GM19372 (cell line): Measurements from ENCODE around the gene PCYOX1L.
"Not testable (repeated sequence)": the region's sequence is repeated elsewhere in the genome, so short reads cannot be mapped to it uniquely, and the experiment has no call there.

Experiments used
- ATAC-seq: cut with Tn5 transposase; IDR thresholded peaks from one replicate; pipeline ENCODE4 v1.9.1; 2021; ENCODE audit warnings: mild to moderate bottlenecking, low read depth, moderate library complexity; ENCODE audit not compliant: unreplicated experiment

PCYOX1L gene

DNA sequence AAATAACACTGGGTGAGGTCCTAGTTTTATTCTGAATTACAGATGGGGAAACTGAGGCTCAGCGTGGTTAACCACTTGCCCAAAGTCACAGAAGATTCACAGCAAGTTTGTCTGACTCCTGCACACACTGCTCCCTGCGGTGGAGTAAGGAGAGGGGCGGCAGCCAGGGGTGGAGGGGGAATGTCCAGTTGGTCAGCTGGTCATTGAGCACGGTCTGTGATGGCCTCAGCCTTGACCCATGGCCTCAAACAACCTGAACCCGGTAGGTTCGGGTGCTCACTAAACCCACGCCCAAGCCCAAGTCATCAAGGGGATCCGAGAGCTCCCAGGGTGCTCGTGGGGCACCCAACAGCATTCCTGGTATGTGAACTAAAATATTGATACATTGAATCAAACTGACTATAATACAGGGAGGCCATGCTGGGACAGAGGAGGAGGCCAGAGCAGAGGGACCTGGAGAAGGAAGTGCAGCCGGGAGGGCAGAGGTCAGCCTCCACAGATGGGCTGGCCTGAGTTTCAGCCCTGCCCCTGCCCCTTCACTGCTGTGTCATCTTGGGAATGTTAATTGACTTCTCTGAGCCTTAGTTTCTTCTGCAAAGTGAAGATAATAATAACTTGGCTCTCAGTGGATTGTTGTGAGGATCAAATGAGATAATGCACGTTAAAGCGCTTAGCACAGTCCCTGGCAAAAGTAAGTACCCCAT is 24.8 kb downstream of the PCYOX1L start:
- no peak for ATAC-seq

DNA sequence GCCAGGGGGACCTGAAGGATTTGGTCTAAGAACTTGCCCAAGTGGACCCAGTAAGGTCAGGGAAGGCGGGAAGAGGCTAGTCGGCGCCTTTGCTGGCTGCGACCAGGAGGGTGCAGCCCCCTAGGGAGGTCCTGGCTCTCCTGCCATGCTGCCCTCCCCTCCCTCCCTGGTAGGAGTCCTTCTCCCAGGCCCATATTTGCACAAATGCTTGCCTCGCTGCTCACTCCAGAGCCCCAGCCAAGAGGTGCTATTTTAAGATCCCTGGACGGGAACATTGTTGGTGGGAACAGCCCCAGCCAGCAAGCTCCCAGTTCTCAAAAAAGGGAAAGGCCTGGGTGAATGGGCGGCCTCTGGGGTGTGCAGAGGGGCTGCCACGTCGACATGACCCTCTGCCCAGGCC is 25.6 kb downstream of the PCYOX1L start:
- ATAC-seq: no peak

DNA sequence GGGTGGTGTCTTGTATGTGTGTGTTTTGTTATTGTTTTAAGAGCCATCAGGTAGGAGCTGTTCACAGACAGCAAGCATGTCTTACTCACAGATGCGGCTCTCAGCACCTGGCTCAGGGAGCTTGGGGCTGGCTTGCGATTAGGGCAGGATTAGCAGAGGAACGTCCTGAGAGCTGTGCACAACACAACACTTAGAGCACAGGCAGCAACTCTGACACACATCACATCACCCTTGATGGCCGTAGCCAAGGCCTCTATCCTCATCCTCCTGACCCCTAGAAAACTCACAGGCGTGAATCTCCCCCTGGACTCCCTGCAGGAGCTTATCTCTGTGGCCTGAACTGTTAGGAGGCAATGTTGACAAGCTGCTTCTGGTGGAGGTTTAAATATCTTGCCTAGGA is 28.3 kb downstream of the PCYOX1L start:
- ATAC-seq: no peak

DNA sequence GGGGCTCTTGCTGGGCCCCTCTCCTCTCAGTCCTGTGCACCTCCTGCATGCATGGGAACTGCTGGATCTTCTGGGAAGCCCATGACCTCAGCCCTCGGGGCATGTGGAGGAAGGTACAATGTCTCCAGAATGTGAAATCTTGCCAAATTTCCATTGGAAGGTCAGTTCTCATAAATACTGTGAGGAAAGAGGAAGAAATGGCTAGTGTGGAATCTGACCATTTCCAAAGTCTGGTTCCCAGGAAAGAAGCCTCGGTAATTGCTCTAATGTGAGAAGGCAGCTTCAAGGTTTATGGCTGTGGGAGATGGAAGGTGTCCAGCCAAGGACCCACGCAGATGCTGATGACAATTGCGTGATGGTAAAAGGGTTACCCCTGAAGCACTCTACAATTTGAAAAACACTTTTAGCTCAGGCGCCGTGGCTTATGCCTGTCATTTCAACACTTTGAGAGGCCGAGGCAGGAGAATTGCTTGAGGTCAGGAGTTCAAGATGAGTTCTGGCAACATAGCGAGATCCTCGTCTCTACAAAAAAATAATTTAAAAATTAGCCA is 29.3 kb downstream of the PCYOX1L start:
- ATAC-seq: no peak

DNA sequence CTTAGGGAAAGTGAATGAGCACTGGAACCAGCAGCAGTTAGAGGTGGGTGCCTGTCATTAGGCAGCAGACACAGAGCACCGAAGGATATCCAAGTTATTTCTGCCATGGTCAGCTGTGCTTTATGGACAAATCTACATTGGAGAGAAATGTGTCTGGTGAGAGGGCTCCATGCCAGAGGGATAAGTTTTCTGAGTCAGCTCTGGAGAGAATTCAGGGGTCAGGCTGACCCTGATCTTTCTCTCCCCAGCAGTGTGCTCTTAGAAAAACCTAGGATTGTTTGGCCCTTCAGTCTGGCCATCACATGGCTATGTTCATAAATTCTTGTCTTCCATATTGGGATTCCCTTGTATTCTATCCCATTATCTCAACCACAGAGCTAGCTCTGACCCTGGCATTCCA is 30.1 kb downstream of the PCYOX1L start:
- no peak for ATAC-seq

DNA sequence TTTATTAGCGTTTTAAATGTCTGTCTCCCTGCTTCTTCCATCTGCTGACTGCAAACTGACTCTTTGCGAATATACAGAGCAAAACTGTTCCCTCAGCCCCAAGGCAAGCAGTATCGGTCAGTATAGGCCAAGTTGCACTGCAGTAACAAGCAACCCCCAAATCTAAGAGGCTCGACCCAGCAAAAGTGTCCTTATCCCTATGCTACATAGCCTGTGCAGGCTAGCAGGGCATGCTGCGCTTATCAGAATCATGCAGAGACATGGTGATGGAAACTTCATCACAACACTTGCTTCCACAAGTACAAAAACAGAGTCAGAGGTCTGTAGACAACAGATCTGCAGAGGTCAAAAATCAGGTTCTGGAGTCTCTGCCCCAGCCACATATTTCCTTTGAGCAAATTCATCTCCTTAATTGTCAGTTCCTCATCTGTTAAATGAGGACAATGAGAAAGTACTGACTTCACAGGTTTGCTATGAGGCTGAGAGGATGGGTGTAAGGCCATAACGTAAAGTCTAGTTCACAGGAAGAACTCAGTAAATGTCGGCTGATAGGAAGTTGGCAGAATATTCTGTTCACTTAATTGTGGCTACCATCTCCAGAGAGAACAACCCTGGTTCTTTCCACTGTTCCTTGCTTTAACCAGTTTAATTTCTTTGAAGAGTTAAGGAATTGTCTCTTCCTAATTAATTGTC is 30.8 kb downstream of the PCYOX1L start:
- ATAC-seq: no peak

DNA sequence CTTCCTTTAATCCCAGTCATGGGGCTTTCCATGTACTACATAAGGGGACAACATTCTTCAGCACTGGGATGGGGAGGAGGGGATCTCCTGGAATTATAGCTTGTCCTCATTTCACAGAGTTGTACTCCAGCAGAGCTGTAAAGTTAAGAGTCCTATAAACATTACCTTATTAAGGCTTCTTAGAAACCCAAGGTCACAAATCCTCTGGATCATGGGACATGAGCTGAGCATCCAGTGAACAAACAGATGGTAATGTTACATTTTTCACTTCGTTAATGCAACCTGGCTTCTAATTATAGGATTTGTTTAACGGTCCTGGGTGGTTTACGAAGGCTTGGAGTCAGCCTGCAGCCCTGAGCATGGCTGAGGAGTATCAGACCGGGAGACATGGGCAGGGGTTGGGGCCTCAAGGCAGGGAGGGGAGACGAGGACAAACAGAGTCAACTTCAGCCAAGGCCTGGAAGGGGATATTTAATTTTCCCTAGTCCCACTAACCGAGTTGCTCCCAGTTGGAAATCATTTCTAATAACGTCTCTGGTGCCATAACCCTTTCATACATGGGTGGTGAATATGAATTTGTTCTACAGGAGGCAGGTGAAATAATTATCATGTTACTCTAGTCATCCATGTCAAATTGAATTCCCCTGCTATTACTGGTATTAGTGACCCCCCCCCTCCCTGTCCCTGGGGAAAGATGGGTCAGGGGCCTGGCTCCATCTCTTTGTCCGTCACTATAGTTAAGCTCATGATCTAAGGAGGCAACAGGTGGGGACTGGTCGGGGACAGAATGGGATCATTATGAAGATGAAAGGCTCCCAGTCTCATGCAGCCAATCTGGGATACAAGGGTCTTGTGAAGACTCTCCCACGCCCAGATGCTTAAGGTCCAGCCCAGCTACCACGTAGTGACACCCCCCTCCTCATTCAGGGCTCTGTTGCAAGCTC is 32.0 kb downstream of the PCYOX1L start:
- no peak for ATAC-seq

DNA sequence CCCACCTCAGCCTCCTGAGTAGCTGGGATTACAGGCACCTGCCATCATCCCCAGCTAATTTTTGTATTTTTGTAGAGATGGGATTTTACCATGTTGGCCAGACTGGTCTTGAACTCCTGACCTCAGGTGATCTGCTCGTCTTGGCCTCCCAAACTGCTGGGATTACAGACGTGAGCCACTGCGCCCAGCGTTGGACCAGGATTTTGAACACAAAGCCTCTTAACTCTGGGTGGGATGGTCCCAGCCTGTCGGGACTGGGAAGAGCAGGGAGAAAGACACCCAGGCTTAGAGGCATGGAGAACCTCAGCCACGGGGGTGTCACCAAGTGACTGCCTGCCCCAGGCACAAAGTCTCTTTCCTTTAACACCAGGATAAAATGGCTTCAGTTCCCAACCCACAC is 33.2 kb downstream of the PCYOX1L start:
- ATAC-seq: not testable (repeated sequence)

DNA sequence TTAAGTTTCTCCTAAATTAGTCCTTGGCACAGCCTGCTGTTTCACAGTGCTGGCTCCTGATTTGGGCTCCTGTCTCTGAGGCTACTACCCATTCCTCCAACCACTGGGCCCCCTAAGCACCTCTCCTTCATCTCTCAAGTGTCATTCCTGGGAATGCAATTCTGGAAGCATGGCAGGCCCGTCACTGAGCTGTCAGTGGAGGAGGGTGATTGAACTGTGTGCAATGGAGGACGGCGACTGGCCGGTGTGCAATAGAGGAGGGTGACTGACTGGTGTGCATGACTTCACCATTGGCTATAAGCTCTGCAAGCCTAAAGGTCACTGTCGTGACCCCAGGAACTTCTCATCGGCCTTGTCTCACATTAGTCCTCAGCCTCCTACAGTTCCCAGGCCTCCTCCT is 33.7 kb downstream of the PCYOX1L start:
- no peak for ATAC-seq

DNA sequence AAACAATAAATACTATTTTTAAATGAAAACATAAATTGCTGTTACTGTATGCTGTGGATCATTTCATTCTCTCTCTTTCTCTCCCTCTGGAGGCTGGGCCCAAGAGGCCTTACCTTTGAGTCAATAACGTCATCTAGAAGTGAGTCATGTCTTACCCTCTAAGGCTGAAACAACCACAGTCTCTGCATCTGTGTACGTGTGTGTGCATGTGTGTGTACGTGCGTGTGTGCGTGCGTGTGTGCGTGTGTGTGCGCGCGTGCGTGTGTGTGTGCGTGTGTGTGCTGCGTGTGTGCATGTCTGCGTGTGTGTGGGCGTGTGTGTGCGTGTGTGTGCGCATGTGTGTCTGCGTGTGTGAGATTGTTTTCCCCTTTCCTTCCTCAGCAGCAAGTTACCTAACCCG is 34.9 kb downstream of the PCYOX1L start:
- no peak for ATAC-seq

DNA sequence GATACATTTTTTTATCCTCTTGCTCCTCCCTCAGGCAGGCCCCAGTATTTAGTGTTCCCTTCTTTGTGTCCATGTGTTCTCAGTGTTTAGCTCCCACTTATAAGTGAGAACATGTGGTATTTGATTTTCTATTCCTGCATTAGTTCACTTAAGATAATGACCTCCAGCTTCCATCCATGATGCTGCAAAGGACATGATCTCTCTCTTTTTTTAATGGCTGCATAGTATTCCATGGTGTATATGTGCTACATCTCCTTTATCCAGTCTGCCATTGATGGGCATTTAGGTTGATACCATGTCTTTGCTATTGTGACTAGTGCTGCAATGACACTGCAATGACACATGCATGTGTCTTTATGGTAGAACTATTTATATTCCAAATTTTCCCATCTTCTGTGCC is 37.1 kb downstream of the PCYOX1L start:
- ATAC-seq: not testable (repeated sequence)

DNA sequence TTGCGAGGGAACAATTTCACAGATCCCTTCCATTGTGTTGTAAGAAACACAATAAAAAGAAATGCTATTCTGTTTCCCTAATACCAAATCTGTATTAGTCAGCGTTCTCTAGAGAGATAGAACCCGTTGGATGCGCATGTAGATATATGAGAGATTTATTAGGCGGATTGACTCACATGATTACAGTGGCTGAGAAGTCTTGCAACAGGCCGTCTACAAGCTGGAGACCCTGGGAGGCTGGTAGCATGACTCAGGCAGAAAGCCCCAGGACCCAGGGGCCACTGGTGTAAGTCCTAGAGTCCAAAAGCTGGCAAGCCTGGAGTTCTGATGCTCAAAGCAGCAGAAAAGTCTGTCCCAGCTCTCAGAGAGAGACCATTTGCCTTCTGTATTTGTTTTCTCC is 39.7 kb downstream of the PCYOX1L start:
- ATAC-seq: no peak

DNA sequence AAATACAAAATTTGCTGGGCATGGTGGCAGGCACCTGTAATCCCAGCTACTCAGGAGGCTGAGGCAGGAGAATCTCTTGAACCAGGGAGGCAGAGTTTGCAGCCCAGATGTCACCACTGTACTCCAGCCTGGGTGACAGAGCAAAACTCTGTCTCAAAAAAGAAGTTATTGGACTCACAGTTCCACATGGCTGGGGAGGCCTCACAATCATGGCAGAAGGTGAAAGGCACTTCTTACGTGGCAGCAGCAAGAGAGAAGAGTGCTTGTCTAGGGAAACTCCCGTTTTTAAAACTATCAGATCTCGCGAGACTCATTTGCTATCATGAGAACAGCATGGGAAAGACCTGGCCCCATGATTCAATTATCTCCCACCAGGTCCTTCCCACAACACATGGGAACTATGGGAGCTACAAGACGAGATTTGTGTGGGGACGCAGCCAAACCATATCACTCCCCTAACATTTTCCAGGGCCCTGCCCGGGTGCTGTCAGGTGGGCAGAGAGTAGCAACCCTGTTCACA is 41.0 kb downstream of the PCYOX1L start:
- not testable (repeated sequence) for ATAC-seq

DNA sequence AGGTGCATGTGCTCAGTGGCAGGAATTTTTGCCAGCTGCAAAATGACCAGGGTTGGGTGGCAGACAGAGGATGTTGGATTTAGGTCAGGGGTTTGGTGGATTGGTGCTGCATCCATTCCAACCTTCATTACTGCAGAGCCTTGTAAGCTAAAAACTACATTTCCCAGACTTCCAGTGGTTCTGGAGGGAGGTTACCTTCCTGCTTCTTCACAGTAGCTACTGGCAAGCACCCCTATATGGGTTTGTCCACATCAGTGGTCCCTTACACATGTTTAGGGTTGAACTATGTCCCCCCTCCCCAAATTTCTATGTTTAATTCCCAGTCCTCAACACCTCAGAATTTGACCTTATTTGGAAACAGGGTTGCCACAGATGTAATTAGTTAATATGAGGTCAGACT is 41.9 kb downstream of the PCYOX1L start:
- no peak for ATAC-seq

DNA sequence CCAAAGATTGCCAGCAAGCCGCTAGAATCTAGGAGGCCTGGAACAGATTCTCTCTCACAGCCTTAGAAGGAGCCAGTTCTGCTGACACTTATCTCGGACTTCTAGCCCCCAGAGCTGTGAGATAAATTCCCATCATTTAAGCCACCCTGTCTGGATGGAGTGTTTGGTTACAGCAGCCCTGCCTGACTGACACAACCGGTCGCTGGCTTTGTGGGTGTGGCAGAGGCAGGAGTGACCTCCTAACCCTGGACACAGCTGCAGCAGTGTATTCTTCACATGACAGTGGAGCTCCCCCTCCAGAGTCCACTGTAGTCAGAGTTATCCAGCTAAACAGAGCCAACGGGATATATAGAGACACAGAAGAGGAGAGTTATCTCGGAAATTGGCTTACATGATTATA is 42.5 kb downstream of the PCYOX1L start:
- ATAC-seq: no peak

DNA sequence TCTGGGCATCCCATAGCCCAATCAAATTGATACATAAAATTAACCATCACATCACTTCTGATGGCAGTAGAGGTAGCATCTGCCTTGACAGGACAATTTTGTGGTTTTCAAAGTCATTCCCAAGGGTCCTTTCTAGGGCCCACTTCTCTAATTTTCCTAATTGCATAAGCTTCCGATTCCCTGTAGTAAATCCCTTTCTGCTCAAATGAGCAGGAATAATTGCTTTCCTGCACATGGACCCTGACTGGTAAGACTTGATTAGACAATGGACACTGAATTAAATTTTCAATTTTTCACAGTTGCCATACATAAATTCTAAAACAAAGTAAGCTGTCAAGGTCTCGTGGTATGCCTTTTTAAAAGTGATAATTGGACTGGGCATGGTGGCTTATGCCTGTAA is 43.2 kb downstream of the PCYOX1L start:
- ATAC-seq: no peak

DNA sequence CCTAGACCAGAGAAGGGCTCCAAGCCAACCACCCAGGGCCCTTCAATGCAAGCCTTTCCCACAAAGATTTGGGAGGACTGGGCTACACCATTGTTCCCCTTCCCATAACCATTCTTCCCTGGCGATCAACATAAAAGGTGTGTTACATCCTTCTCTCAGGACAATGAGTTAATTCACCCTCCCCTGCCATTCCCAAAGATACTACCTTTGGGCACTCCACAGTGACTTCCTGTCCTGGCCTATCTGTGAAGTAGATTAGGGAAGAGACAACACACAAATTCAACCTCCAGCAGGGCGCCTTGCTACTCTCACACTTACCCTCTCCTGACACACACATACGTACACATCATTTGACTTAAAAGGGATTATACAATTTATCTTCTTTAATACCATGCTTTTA is 44.4 kb downstream of the PCYOX1L start:
- ATAC-seq: no peak

DNA sequence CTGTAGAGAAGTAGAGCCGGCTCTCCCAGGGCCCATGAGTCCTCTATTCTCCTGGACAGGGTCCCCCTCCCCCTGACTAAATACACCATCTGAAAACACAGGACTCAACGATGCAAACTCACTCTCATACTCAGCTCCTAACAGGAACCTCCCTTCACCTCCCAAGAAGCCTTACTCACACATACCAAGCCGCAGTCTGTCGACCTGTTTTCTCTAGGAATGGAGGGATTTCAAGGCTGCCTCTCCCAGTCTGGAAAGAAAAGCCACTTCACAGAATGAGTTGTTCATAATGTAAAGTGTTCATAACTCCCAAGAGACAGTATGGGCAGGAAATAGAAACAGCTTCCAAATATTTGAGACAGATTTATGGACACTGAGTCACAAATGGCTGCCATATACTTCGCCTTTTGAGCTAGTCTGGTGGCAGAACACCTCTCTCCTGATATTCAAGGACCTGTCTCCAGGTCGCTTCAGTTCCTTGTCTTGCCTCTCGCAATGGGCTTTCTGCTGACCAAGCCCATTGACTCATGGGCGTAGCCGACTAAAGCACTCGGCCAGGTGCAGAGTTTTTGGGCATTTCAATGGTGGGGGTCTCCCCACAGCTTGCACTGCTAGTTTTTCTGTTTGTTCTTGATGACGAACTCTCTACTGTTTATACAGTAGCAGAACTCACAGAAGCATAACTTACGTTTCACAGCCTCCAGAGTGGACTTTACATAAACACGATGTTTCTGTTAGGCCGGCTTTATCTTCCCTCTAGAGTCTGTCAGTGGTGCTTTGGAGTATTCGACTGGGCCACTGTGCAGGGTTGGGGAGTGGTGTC is 46.3 kb downstream of the PCYOX1L start:
- ATAC-seq: no peak

DNA sequence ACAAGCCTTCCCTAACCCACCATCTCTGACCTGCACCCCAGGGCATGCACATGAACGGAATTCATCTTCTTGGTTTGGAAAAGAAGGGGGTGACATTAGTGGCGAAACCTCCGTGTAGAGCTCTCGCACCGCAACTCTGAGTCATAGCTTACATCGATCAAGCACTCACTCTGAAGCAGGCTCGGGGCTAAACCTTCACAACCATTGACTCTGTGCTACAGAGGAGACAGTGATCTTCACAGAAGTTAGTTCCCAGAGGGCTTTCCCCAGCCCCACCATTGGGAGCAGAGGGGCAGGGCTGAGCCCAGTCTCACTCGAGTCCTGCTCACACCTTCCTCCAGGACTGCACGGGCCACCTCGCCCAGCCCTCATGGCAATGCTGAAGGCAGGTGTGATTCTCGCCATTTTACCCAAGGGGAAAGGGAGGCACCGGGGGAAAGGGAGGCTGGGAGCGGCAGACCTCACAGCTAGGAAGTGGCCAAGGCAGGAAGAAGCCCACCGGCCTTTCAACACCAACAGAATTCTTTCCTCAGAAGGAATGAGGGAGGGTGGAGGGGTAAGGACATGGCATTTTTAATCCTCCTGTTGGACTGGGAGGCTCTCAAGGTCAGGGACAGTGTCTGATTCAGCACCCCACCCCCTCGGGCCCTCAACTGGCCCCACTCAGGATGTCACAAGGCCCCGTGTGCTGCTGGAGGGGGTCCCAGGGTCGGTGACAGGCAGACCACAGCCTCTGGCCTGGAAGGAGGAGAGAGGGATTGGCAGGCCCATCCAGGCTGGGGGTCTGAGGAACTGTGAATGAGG is 47.1 kb downstream of the PCYOX1L start:
- ATAC-seq: no peak
